ENCODE measurements around the gene SCGN.

The SCGN gene

DNA sequence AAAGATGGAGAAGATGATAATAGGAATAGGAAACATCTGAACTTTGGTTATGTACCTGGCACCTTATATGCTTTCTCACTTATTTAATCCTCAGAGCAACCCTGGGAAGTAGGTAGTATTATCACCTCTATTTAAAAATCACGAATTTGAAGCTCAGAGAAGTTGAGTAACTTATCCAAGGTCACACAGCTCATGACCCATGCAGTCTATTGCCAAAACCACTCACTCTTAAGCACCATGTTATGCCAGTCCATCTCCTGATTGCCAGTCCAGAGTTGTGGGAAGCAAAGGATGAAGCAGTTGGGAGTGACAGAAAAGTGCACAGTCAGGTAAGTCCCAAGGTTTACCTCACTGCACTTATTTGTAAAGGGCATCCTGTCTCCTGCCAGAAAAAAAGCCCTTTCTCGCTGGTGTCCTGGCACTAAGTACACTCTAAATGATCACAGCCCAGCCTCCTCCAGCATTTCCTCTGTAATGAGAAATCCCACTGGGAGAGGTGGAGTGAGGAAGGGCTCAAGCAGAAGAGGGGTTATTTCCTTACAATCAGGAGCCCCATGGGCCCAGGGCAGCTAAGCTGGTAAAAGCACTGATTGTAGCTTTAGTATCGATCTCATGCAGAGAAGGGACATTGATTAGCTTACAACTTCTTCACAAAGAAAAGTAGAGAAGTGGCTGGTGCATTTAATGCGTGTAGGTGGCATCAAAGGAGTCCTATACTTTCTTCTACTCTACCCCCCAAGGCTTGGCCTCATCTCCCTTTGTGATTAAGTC lies 21.3 kb upstream of the SCGN start:
- Mint-ChIP-seq H3K4me3 (no peak overlapping the region), H3K36me3 (ENCODE audit: low read depth) (no peaks in the 10 kb centered on the region), H3K4me1 (no peaks in the 10 kb centered on the region), H3K9me3 (no peaks in the 10 kb centered on the region), H3K27ac (no peak overlapping the region), H3K27me3 (ENCODE audit: low read depth, poor library complexity) (peaks cover 11% of the 10 kb centered on the region)
- DNase-seq = no peak
- TF ChIP-seq, protein P1, sequence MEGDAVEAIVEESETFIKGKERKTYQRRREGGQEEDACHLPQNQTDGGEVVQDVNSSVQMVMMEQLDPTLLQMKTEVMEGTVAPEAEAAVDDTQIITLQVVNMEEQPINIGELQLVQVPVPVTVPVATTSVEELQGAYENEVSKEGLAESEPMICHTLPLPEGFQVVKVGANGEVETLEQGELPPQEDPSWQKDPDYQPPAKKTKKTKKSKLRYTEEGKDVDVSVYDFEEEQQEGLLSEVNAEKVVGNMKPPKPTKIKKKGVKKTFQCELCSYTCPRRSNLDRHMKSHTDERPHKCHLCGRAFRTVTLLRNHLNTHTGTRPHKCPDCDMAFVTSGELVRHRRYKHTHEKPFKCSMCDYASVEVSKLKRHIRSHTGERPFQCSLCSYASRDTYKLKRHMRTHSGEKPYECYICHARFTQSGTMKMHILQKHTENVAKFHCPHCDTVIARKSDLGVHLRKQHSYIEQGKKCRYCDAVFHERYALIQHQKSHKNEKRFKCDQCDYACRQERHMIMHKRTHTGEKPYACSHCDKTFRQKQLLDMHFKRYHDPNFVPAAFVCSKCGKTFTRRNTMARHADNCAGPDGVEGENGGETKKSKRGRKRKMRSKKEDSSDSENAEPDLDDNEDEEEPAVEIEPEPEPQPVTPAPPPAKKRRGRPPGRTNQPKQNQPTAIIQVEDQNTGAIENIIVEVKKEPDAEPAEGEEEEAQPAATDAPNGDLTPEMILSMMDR (IDR thresholded peaks at IDR 0.05) = no peak

DNA sequence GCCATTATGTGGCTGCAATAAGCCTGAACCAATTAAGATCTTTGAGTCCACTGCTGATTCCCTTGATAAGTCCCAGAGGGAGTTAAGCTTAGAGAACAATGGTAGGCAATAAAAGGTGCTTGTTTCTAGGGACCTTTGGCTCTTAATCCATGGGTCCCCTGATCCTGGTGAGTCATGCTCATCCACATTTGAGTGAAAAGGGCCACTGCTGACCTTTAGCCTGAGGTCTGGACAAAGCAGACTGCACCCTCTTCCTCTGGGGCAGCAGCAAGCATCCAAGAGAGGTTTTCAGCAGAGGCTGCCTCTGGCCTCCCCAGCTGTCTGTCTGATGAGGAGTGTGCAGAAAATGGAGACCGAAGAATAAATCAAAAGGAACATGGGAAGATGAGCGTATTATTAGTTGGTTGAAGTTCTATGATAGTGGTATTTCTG lies 16.1 kb upstream of the SCGN start:
- Mint-ChIP-seq H3K4me1 (no peaks in the 10 kb centered on the region), H3K27ac (no peak overlapping the region), H3K4me3 (no peak overlapping the region), H3K36me3 (ENCODE audit: low read depth) (no peaks in the 10 kb centered on the region), H3K27me3 (ENCODE audit: low read depth, poor library complexity) (peaks cover 8% of the 10 kb centered on the region), H3K9me3 (no peaks in the 10 kb centered on the region)
- TF ChIP-seq, protein P1 (IDR thresholded peaks at IDR 0.05) = no peak
- DNase-seq = no peak

DNA sequence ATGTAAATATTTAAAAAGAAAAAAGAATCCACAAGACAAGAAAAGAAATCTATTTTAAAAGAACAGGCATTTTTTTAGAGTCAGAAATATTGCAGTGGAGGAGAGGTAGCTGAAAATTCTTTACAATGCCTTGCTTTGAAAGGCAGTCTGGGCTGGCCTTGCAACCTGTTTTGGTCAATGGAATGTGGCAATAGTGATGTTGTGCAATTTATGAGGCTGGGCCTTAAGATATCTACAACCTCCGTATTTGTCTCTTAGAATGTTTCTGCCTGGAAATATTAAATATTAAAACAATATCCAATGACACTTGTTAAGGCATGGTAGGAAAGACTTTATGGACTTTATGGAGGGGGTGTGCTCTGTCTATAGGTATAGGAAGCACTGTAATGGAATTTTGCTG lies 14.8 kb upstream of the SCGN start:
- H3K4me1 Mint-ChIP-seq = no peaks in the 10 kb centered on the region
- no peak for DNase-seq

DNA sequence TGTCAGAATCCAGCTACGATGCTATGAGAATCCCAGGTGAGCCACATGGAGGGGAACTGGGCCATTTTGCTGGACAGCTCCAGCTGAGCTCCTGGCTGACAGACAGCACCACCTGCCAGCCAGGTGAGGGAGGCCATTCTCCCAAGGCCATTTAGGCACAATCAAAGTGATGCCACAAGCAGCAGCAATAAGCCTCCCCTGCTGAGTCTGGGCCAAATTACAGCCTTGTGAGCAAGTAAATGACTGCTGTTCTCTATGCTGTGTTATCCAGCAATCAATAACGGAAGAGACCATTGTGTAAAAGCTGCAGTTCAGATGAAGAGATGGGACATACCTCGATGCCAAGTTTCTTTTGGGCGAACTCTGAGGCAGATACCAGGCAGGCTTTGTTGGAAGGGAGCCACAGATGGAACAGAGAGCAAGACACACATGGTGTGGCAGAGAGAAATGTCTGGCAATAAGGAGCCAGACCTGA lies 14.0 kb upstream of the SCGN start:
- Mint-ChIP-seq H3K4me1 (no peaks in the 10 kb centered on the region), H3K36me3 (ENCODE audit: low read depth) (no peaks in the 10 kb centered on the region), H3K27me3 (ENCODE audit: low read depth, poor library complexity) (peaks cover 9% of the 10 kb centered on the region), H3K27ac (no peak overlapping the region), H3K9me3 (no peaks in the 10 kb centered on the region), H3K4me3 (no peak overlapping the region)
- TF ChIP-seq, protein P1 (IDR thresholded peaks at IDR 0.05) = no peak
- no peak for DNase-seq

More for the DNA sequence above, 14.8 kb upstream of the SCGN start:
- H3K27me3 Mint-ChIP-seq (ENCODE audit: low read depth, poor library complexity) = peaks cover 9% of the 10 kb centered on the region
- no peaks in the 10 kb centered on the region for H3K9me3 Mint-ChIP-seq
- no peak overlapping the region for H3K4me3 Mint-ChIP-seq
- H3K36me3 Mint-ChIP-seq (ENCODE audit: low read depth) = no peaks in the 10 kb centered on the region
- H3K27ac Mint-ChIP-seq = no peak overlapping the region
- TF ChIP-seq, protein P1 (IDR thresholded peaks at IDR 0.05) = no peak

DNA sequence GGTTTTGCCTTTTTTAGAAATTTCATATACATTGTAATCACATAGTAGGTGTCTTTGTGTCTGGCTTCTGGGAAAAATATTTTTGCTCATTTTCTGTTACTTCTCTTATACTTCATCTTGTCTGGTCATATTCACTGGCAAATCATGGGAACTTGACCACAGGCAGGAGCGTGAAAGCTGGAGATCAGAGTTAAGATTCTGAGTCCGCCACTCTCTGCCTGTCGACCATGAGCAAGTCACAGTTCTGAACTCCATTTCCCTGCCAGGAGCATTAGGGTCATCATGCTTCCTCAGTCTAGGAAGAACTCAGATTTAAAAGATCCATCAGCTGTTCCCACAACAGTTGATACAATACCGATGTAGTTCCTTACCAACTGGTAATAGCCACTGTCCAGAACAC lies 12.4 kb upstream of the SCGN start:
- no peak overlapping the region for H3K4me3 Mint-ChIP-seq
- no peak for DNase-seq
- H3K27me3 Mint-ChIP-seq (ENCODE audit: low read depth, poor library complexity) = peaks cover 9% of the 10 kb centered on the region
- H3K4me1 Mint-ChIP-seq = no peaks in the 10 kb centered on the region
- no peaks in the 10 kb centered on the region for H3K36me3 Mint-ChIP-seq (ENCODE audit: low read depth)
- H3K9me3 Mint-ChIP-seq = no peaks in the 10 kb centered on the region
- no peak overlapping the region for H3K27ac Mint-ChIP-seq
- TF ChIP-seq, protein P1 (IDR thresholded peaks at IDR 0.05) = no peak

DNA sequence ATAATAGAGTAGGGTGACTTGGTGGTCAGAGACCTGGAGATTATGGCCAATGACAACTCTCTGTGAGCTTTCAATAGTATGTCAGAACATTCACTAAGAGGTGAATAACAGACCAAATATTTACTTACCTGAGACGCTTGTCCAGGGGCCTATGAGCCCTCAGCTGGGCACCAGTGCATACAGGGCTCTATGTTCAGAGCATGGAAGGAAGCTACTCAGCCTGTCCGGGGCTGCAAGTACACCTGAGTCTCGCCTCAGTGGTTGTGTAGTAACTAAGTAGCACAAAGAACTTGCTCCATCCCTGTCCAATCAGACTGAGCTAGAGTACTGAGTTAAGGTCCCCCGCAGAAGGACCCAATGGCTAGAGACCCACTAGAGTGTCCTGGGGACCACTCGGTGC lies 11.6 kb upstream of the SCGN start:
- Mint-ChIP-seq H3K9me3 (no peaks in the 10 kb centered on the region), H3K27ac (no peak overlapping the region), H3K4me1 (no peaks in the 10 kb centered on the region), H3K4me3 (no peak overlapping the region), H3K36me3 (ENCODE audit: low read depth) (no peaks in the 10 kb centered on the region), H3K27me3 (ENCODE audit: low read depth, poor library complexity) (peaks cover 14% of the 10 kb centered on the region)
- no peak for DNase-seq
- TF ChIP-seq, protein P1 (IDR thresholded peaks at IDR 0.05) = no peak

All from nephron progenitor cell (in vitro differentiated cells).